HepG2 (cell line): ENCODE data around the gene ATG2B. TPM values are rescaled to one million over a fixed set of nuclear protein-coding genes. Genes with fewer than 3 reads are reported as not detected.

Source experiments
- ATAC-seq: fragments of 200-7000 bp; cut with Tn5 transposase; 3 replicates; pipeline ENCODE4 v1.9.1; 2020; ENCODE audit warnings: mild to moderate bottlenecking, moderate library complexity
- BruUV-seq: library from RNA; stranded (reverse); fragments of 400-500 nt; replicated peaks from 2 replicates; lab custom pipeline; 2021; lab: Mats Ljungman, UMichigan
- CTCF ChIA-PET: fragments of 300-600 bp; formaldehyde crosslinking; extraction: SDS; loops from one replicate; lab custom pipeline; 2021; ENCODE audit warnings: low total read pairs, inconsistent platforms, low intra/inter-chr PET ratio; lab: Yijun Ruan, JAX
- POLR2A ChIA-PET: fragments of 350-600 bp; sonication (Branson Sonifier 250); formaldehyde crosslinking; loops from one replicate; lab custom pipeline; 2020; ENCODE audit warnings: antibody characterized with exemption, inconsistent platforms; lab: Yijun Ruan, JAX
- DNase-seq: peaks from one replicate; pipeline ENCODE4 v3.0.0-alpha.2; 2015; ENCODE audit warnings: low spot score
- FAIRE-seq: peaks from 3 replicates; lab custom pipeline; 2011; peaks lifted over from hg19 to GRCh38; lab: Jason Lieb, UNC
- H2AFZ ChIP-seq: one replicate; pipeline ENCODE4 v1.6.1; 2011; ENCODE audit warnings: low read length, inconsistent platforms
- H3K27ac ChIP-seq: fragments of 300-600 bp; 3 replicates; pipeline ENCODE4 v1.8.0; 2011; ENCODE audit warnings: mixed run types, mild to moderate bottlenecking, mixed read lengths, low read length, inconsistent platforms; ENCODE audit not compliant: insufficient read depth; ENCODE audit errors: extremely low read length
- H3K27me3 ChIP-seq, 2 experiments: fragments of 200-600 bp in 1 of 2; 2 replicates in 1 of 2; 3 replicates in 1 of 2; pipeline versions ENCODE4 v1.6.0 to v1.8.0; 2011; ENCODE audit warnings: low read length in 2 of 2, mild to moderate bottlenecking in 2 of 2, moderate library complexity in 2 of 2, inconsistent platforms in 1 of 2; ENCODE audit not compliant: insufficient read depth in 2 of 2, control insufficient read depth in 1 of 2
- H3K36me3 ChIP-seq, 2 experiments: fragments of 200-600 bp in 1 of 2; replicated peaks in 1 of 2; 2 replicates in 1 of 2; 3 replicates in 1 of 2; pipeline versions ENCODE4 v1.5.1 to v1.8.0; 2011; ENCODE audit warnings: low read length in 2 of 2, inconsistent platforms in 1 of 2; ENCODE audit not compliant: insufficient read depth in 2 of 2, control insufficient read depth in 1 of 2
- H3K4me1 ChIP-seq: 2 replicates; pipeline ENCODE4 v1.5.1; 2012; ENCODE audit warnings: low read length, inconsistent platforms; ENCODE audit not compliant: insufficient read depth
- H3K4me2 ChIP-seq: 2 replicates; pipeline ENCODE4 v1.6.0; 2011; ENCODE audit warnings: low read depth, low read length, inconsistent platforms
- H3K4me3 ChIP-seq, 3 experiments: fragments of 200-600 bp in 1 of 3; sonication (generic), shearing (Covaris generic) in 1 of 3; replicated peaks in 1 of 3; 2 replicates each; pipeline ENCODE4 v1.5.1; 2011 to 2016; ENCODE audit warnings: low read length in 3 of 3, inconsistent platforms in 2 of 3, low read depth in 2 of 3, mild to moderate bottlenecking in 2 of 3, control low read depth in 1 of 3, mixed read lengths in 1 of 3; ENCODE audit not compliant: insufficient read depth in 1 of 3
- H3K79me2 ChIP-seq: one replicate; pipeline ENCODE4 v1.6.1; 2011; ENCODE audit warnings: low read length, inconsistent platforms; ENCODE audit not compliant: insufficient read depth
- H3K9ac ChIP-seq: 2 replicates; pipeline ENCODE4 v1.6.0; 2011; ENCODE audit warnings: mild to moderate bottlenecking, low read depth, low read length, inconsistent platforms; ENCODE audit not compliant: insufficient read depth
- H3K9me3 ChIP-seq: 2 replicates; pipeline ENCODE4 v1.5.1; 2012; ENCODE audit warnings: mild to moderate bottlenecking, low read length
- H4K20me1 ChIP-seq: 2 replicates; pipeline ENCODE4 v1.6.0; 2011; ENCODE audit warnings: inconsistent platforms, mild to moderate bottlenecking, low read length, moderate library complexity; ENCODE audit not compliant: insufficient read depth
- ATF5 ChIP-seq: sonication (generic); formaldehyde crosslinking; IDR thresholded peaks from 2 replicates; pipeline ENCODE4 v1.4.0; 2020; ENCODE audit warnings: mild to moderate bottlenecking, low read depth, missing genetic modification reagents
- ATRX ChIP-seq: sonication (generic); formaldehyde crosslinking; IDR thresholded peaks from 2 replicates; pipeline ENCODE4 v1.4.0; 2020; ENCODE audit warnings: missing genetic modification reagents, borderline replicate concordance
- CCDC6 ChIP-seq: sonication (generic); formaldehyde crosslinking; IDR thresholded peaks from 2 replicates; pipeline ENCODE4 v1.8.1; 2022; ENCODE audit warnings: mild to moderate bottlenecking, missing genetic modification reagents, moderate library complexity
- DMAP1 ChIP-seq: IDR thresholded peaks from 2 replicates; pipeline ENCODE4 v1.6.1; 2016
- DR1 ChIP-seq: sonication (generic); formaldehyde crosslinking; IDR thresholded peaks from 2 replicates; pipeline ENCODE4 v1.8.0; 2021; ENCODE audit warnings: mild to moderate bottlenecking, missing genetic modification reagents, inconsistent platforms
- HCFC1 ChIP-seq: fragments of 150-350 bp; IDR thresholded peaks from 2 replicates; pipeline ENCODE4 v1.6.1; 2014; ENCODE audit warnings: low read depth, low read length
- IKZF4 ChIP-seq: sonication (generic); formaldehyde crosslinking; IDR thresholded peaks from 2 replicates; pipeline ENCODE4 v1.5.1; 2020; ENCODE audit warnings: borderline replicate concordance, mild to moderate bottlenecking, low read depth, missing genetic modification reagents; ENCODE audit errors: not compliant biosample characterization
- MEIS1 ChIP-seq: sonication (generic); formaldehyde crosslinking; IDR thresholded peaks from 2 replicates; pipeline ENCODE4 v1.9.0; 2021; ENCODE audit warnings: mild to moderate bottlenecking, missing genetic modification reagents, moderate library complexity, borderline replicate concordance
- MEIS2 ChIP-seq: sonication (generic); formaldehyde crosslinking; IDR thresholded peaks from 2 replicates; pipeline ENCODE4 v1.9.0; 2021; ENCODE audit warnings: mild to moderate bottlenecking, missing genetic modification reagents
- MTF1 ChIP-seq: sonication (generic); formaldehyde crosslinking; IDR thresholded peaks from 2 replicates; pipeline ENCODE4 v1.5.0; 2020; ENCODE audit warnings: missing genetic modification reagents
- NR2F2 ChIP-seq: IDR thresholded peaks from 2 replicates; pipeline ENCODE4 v1.6.1; 2012; ENCODE audit warnings: low read depth, inconsistent platforms, borderline replicate concordance
- SOX13 ChIP-seq, 3 experiments: fragments of 450-650 bp in 1 of 3; sonication (generic) in 1 of 3; formaldehyde crosslinking in 1 of 3; IDR thresholded peaks in 2 of 3; conservative IDR thresholded peaks in 1 of 3; 2 replicates each; pipeline versions ENCODE4 v1.5.0 to v1.6.1; 2016 to 2020; ENCODE audit warnings: antibody characterized with exemption in 1 of 3, mild to moderate bottlenecking in 1 of 3, missing compliant biosample characterization in 1 of 3, missing genetic modification reagents in 1 of 3, moderate library complexity in 1 of 3
- ZBTB38 ChIP-seq: sonication (generic); formaldehyde crosslinking; IDR thresholded peaks from 2 replicates; pipeline ENCODE4 v1.5.1; 2020; ENCODE audit warnings: mild to moderate bottlenecking, missing genetic modification reagents
- ZBTB7B ChIP-seq: sonication (generic); formaldehyde crosslinking; IDR thresholded peaks from 2 replicates; pipeline ENCODE4 v1.4.0; 2020; ENCODE audit warnings: missing genetic modification reagents
- ZEB1 ChIP-seq: IDR thresholded peaks from 2 replicates; pipeline ENCODE4 v1.6.1; 2012; ENCODE audit warnings: mild to moderate bottlenecking, low read depth, inconsistent platforms; ENCODE audit not compliant: insufficient replicate concordance
- ZNF225 ChIP-seq: sonication (generic); formaldehyde crosslinking; IDR thresholded peaks from 2 replicates; pipeline ENCODE4 v1.4.0; 2020; ENCODE audit warnings: mild to moderate bottlenecking, missing genetic modification reagents
- ZNF317 ChIP-seq: sonication (generic); formaldehyde crosslinking; IDR thresholded peaks from 2 replicates; pipeline ENCODE4 v1.5.0; 2020; ENCODE audit warnings: mild to moderate bottlenecking, missing genetic modification reagents
- ZNF337 ChIP-seq: sonication (generic); formaldehyde crosslinking; IDR thresholded peaks from 2 replicates; pipeline ENCODE4 v1.5.1; 2020; ENCODE audit warnings: missing genetic modification reagents, low read depth, mild to moderate bottlenecking, borderline replicate concordance
- ZNF780A ChIP-seq: sonication (generic); formaldehyde crosslinking; IDR thresholded peaks from 2 replicates; pipeline ENCODE4 v1.8.0; 2022; ENCODE audit warnings: mild to moderate bottlenecking, missing genetic modification reagents, moderate library complexity
- ZSCAN25 ChIP-seq: sonication (generic); formaldehyde crosslinking; IDR thresholded peaks from 2 replicates; pipeline ENCODE4 v1.8.0; 2022; ENCODE audit warnings: mild to moderate bottlenecking, missing genetic modification reagents
- WGBS: methylation state at CpG from one replicate; pipeline ENCODE4 v1.1.6; 2017; ENCODE audit warnings: low lambda C conversion rate; 5-methylcytosine and 5-hydroxymethylcytosine counted together
- in situ Hi-C: cut with HindIII; loops from 2 replicates; pipeline ENCODE4 v1.10.0; 2017; ENCODE audit warnings: low pct_unique_long_range_greater_than_20kb; ENCODE audit not compliant: extremely low pct_ligation_motif_present
- intact Hi-C: fragments of 100-400 bp; cut with micrococcal nuclease; formaldehyde crosslinking; loops from one replicate; pipeline ENCODE4 v1.10.0; 2022; ENCODE audit not compliant: unreplicated experiment
- polyA plus RNA-seq, 8 experiments: library from polyadenylated mRNA; depleted of rRNA in 3 of 8; stranded (reverse) in 7 of 8; unstranded in 1 of 8; fragments of >200 nt; fragmentation: Illumina TruSeq in 4 of 8; extraction: Trizol in 4 of 8; gene quantifications; 2 replicates each; pipeline versions ENCODE4 v1.2.1 to v1.2.3, GENCODE V29; 2011 to 2016; ENCODE audit warnings: low read depth in 4 of 8, missing spikeins in 1 of 8, mixed read lengths in 1 of 8; ENCODE audit not compliant: insufficient read depth in 1 of 8
- total RNA-seq, 5 experiments: library from RNA; depleted of rRNA; stranded (reverse); fragments of >200 nt; fragmentation: Illumina TruSeq; extraction: Trizol; gene quantifications; 2 replicates each; pipeline ENCODE4 v1.2.3, GENCODE V29; 2016; ENCODE audit warnings: low read depth in 1 of 5

The ATG2B gene
- total and polyA plus RNA-seq, 2 of the 13 experiments (the other 11 are each of a cell fraction or from before 2014, with no cell fraction given): 7.4 to 7.5 TPM

GRCh38 chr14:96400495-96400894 is 37.4 kb upstream of the ATG2B start (continued):
- no peak for TF ChIP-seq MEIS1 (CRISPR knock-in tag)

GRCh38 chr14:96399405-96399804 is 36.3 kb upstream of the ATG2B start:
- Histone ChIP-seq H3K4me1 (no peaks in the 10 kb centered on the region), H3K4me3 (no peak overlapping the region), H2AFZ (no peak overlapping the region), H3K27ac (no peak overlapping the region), H4K20me1 (no peaks in the 10 kb centered on the region), H3K79me2 (no peaks in the 10 kb centered on the region), H3K27me3 (no peaks in the 10 kb centered on the region), H3K4me2 (no peak overlapping the region), H3K9ac (no peak overlapping the region), H3K9me3 (no peaks in the 10 kb centered on the region), H3K36me3 (no peaks in the 10 kb centered on the region)
- ChIA-PET CTCF (no interaction called here), POLR2A (no interaction called here)
- no peak for DNase-seq
- 36% methylated on average over 9 of the region's 9 CpGs for WGBS
- intact Hi-C loops (no loop called here), in situ Hi-C loops (no loop called here)
- FAIRE-seq: no peak
- no peak for TF ChIP-seq MEIS2 (CRISPR knock-in tag)
- no peak for TF ChIP-seq NR2F2
- no peak for TF ChIP-seq MTF1
- TF ChIP-seq CCDC6 (CRISPR knock-in tag): no peak
- TF ChIP-seq DMAP1 (CRISPR knock-in tag): no peak
- no peak for TF ChIP-seq ZNF337 (CRISPR knock-in tag)
- TF ChIP-seq ZBTB38 (CRISPR knock-in tag): no peak
- TF ChIP-seq ZSCAN25: no peak
- no peak for TF ChIP-seq ZNF225
- TF ChIP-seq ZNF780A (CRISPR knock-in tag): no peak
- TF ChIP-seq ATRX (CRISPR knock-in tag): no peak
- no peak for TF ChIP-seq ATF5 (CRISPR knock-in tag)
- TF ChIP-seq ZEB1: no peak
- TF ChIP-seq IKZF4 (CRISPR knock-in tag): no peak
- TF ChIP-seq DR1 (CRISPR knock-in tag): no peak
- TF ChIP-seq SOX13 (IDR thresholded peaks at IDR 0.05): no peak
- TF ChIP-seq SOX13 (CRISPR knock-in tag; conservative IDR thresholded peaks at IDR 0.05 in 1 of 2, IDR thresholded peaks at IDR 0.05 in 1 of 2): no peak
- TF ChIP-seq ZNF317 (CRISPR knock-in tag): no peak
- no peak for TF ChIP-seq HCFC1
- no peak for TF ChIP-seq ZBTB7B (CRISPR knock-in tag)
- no peak for ATAC-seq
- no TSS peak for BruUV-seq
